Measurements from ENCODE around the gene PKHD1.

PKHD1 gene

GRCh38 chr6:51842804-51843378, 244.5 kb downstream of the PKHD1 start:
- no peak for DNase-seq

GRCh38 chr6:51842061-51842803, 245.2 kb downstream of the PKHD1 start:
- DNase-seq, result no peak

GRCh38 chr6:51841626-51842025, 245.8 kb downstream of the PKHD1 start:
- DNase-seq, result no peak

GRCh38 chr6:51839726-51840374, 247.6 kb downstream of the PKHD1 start:
- DNase-seq, result no peak

GRCh38 chr6:51830666-51831065, 256.7 kb downstream of the PKHD1 start:
- DNase-seq, result no peak

- DNase-seq, result no peak
Measured at GRCh38 chr6:51827580-51827979, 259.8 kb downstream of the PKHD1 start.

GRCh38 chr6:51824940-51825339, 262.5 kb downstream of the PKHD1 start:
- no peak for DNase-seq

GRCh38 chr6:51820555-51820954, 266.9 kb downstream of the PKHD1 start:
- DNase-seq, result no peak

- no peak for DNase-seq
Measured at GRCh38 chr6:51818520-51819022, 268.8 kb downstream of the PKHD1 start.

GRCh38 chr6:51817832-51818231, 269.6 kb downstream of the PKHD1 start:
- DNase-seq, result no peak

GRCh38 chr6:51814418-51814817, 273.0 kb downstream of the PKHD1 start:
- no peak for DNase-seq

GRCh38 chr6:51813904-51814303, 273.5 kb downstream of the PKHD1 start:
- no peak for DNase-seq

- DNase-seq, result no peak
Measured at GRCh38 chr6:51812231-51812630, 275.2 kb downstream of the PKHD1 start.

- no peak for DNase-seq
Measured at GRCh38 chr6:51805517-51805916, 281.9 kb downstream of the PKHD1 start.

- no peak for DNase-seq
Measured at GRCh38 chr6:51800603-51801002, 286.8 kb downstream of the PKHD1 start.

GRCh38 chr6:51793393-51793792, 294.0 kb downstream of the PKHD1 start:
- DNase-seq, result no peak

- DNase-seq, result no peak
Measured at GRCh38 chr6:51792273-51793030, 295.0 kb downstream of the PKHD1 start.

- no peak for DNase-seq
Measured at GRCh38 chr6:51790946-51791345, 296.5 kb downstream of the PKHD1 start.

GRCh38 chr6:51788121-51788520, 299.3 kb downstream of the PKHD1 start:
- no peak for DNase-seq

GRCh38 chr6:51778666-51779065, 308.7 kb downstream of the PKHD1 start:
- no peak for DNase-seq

GRCh38 chr6:51777618-51778017, 309.8 kb downstream of the PKHD1 start:
- DNase-seq, result no peak

GRCh38 chr6:51775942-51776860, 311.2 kb downstream of the PKHD1 start:
- DNase-seq, result no peak

All from NCI-H187 (cell line).